ENCODE data around the gene ZNF701.
"Not testable (repeated sequence)": the region's sequence is repeated elsewhere in the genome, so short reads cannot be mapped to it uniquely, and the experiment has no call there.

- not testable (repeated sequence) for TF ChIP-seq EZH2 (IDR thresholded peaks at IDR 0.05; ENCODE audit: insufficient read depth, poor library complexity, severe bottlenecking); EZH2phosphoT487 (IDR thresholded peaks at IDR 0.05; ENCODE audit: insufficient read depth, low read depth)
These were observed 8.5 kb upstream of the ZNF701 start for GRCh38 chr19:52561611-52562010.
